Activated CD8-positive, alpha-beta T cell treated with anti-CD3 and anti-CD28 coated beads for 36 hours (primary cell): ENCODE measurements around the gene SEC16A. TPM values are rescaled to one million over a fixed set of nuclear protein-coding genes. Genes with fewer than 3 reads are reported as not detected.

ENCODE experiments used
- ATAC-seq: fragments of 200-7000 bp; cut with Tn5 transposase; one replicate; pipeline ENCODE4 v1.10.0; 2021; ENCODE audit warnings: mild to moderate bottlenecking, moderate library complexity
- CTCF ChIA-PET: fragments of 350-600 bp; sonication (Branson Sonifier 250); formaldehyde crosslinking; loops from one replicate; lab custom pipeline; 2021; ENCODE audit warnings: antibody characterized with exemption; lab: Charles Lee
- POLR2A ChIA-PET: fragments of 350-600 bp; sonication (Branson Sonifier 250); formaldehyde crosslinking; loops from one replicate; lab custom pipeline; 2021; ENCODE audit warnings: antibody characterized with exemption; lab: Charles Lee
- DNase-seq: peaks from one replicate; pipeline ENCODE4 v3.0.0-alpha.2; 2020
- H3K27ac Mint-ChIP-seq: one replicate; pipeline ENCODE4 v1.8.0; 2021; ENCODE audit warnings: mild to moderate bottlenecking, mixed read lengths
- H3K27me3 Mint-ChIP-seq: one replicate; pipeline ENCODE4 v1.8.0; 2021; ENCODE audit warnings: mixed read lengths
- H3K36me3 Mint-ChIP-seq: one replicate; pipeline ENCODE4 v1.8.0; 2021; ENCODE audit warnings: low read depth, mixed read lengths
- H3K4me1 Mint-ChIP-seq: one replicate; pipeline ENCODE4 v1.8.0; 2021; ENCODE audit warnings: low read depth, mixed read lengths
- H3K4me3 Mint-ChIP-seq: one replicate; pipeline ENCODE4 v1.8.0; 2021; ENCODE audit warnings: mild to moderate bottlenecking, moderate library complexity, mixed read lengths
- H3K9me3 Mint-ChIP-seq: one replicate; pipeline ENCODE4 v1.8.0; 2021; ENCODE audit warnings: mixed read lengths
- CTCF ChIP-seq: fragments of 200-600 bp; IDR thresholded peaks from one replicate; pipeline ENCODE4 v1.8.0; 2022; ENCODE audit warnings: antibody characterized with exemption, mild to moderate bottlenecking
- intact Hi-C: fragments of 100-400 bp; cut with micrococcal nuclease; formaldehyde crosslinking; loops from one replicate; pipeline ENCODE4 v1.10.0; 2022
- total RNA-seq, 2 experiments: library from RNA; stranded (reverse); gene quantifications; one replicate each; pipeline ENCODE4 v1.2.3, GENCODE V29; 2021

The SEC16A gene
- total RNA-seq, 2 experiments from 2014 or later: 67.9 to 69.8 TPM

- DNase-seq: no peak
- intact Hi-C loops: no loop called here
- Mint-ChIP-seq H3K36me3 (peaks cover 45% of the 10 kb centered on the region), H3K4me1 (peaks cover 18% of the 10 kb centered on the region), H3K27ac (no peak overlapping the region), H3K4me3 (no peak overlapping the region), H3K27me3 (no peaks in the 10 kb centered on the region), H3K9me3 (no peaks in the 10 kb centered on the region)
- no peak for ATAC-seq
- TF ChIP-seq CTCF: no peak
- POLR2A ChIA-PET: interaction anchor here (1.3 to 1.7 kb wide), 3 partner anchors 9 to 19 kb away, joined by 3 to 5 read pairs (median 3); no protein-coding TSS in a partner anchor
- CTCF ChIA-PET: interaction anchor here (1.3 kb wide), 1 partner anchor 10 kb away, joined by 5 read pairs; no protein-coding TSS in a partner anchor
These were observed 86.7 kb downstream of the SEC16A start for GRCh38 chr9:136396219-136396515.

GRCh38 chr9:136395345-136396218 is 87.3 kb downstream of the SEC16A start:
- H3K9me3 Mint-ChIP-seq: no peaks in the 10 kb centered on the region
- ATAC-seq (no peak), DNase-seq (no peak)
- H3K27ac Mint-ChIP-seq: no peak overlapping the region
- intact Hi-C loops: no loop called here
- H3K27me3 Mint-ChIP-seq: no peaks in the 10 kb centered on the region
- ChIA-PET CTCF (interaction anchor here (1.3 kb wide), 1 partner anchor 10 kb away, joined by 5 read pairs; no protein-coding TSS in a partner anchor), POLR2A (interaction anchor here (0.5 to 1.7 kb wide), 4 partner anchors 10 to 21 kb away, joined by 3 to 5 read pairs (median 3); no protein-coding TSS in a partner anchor)
- TF ChIP-seq CTCF: no peak
- peaks cover 43% of the 10 kb centered on the region for H3K36me3 Mint-ChIP-seq
- H3K4me1 Mint-ChIP-seq: peaks cover 15% of the 10 kb centered on the region
- H3K4me3 Mint-ChIP-seq: no peak overlapping the region

GRCh38 chr9:136395020-136395340 is 87.9 kb downstream of the SEC16A start:
- H3K36me3 Mint-ChIP-seq: peaks cover 46% of the 10 kb centered on the region
- no peak overlapping the region for H3K4me3 Mint-ChIP-seq
- TF ChIP-seq CTCF: no peak
- POLR2A ChIA-PET: no interaction called here
- CTCF ChIA-PET: no interaction called here
- H3K4me1 Mint-ChIP-seq: peaks cover 14% of the 10 kb centered on the region
- H3K27me3 Mint-ChIP-seq: no peaks in the 10 kb centered on the region
- ATAC-seq (no peak), DNase-seq (no peak)
- H3K27ac Mint-ChIP-seq: no peak overlapping the region
- no peaks in the 10 kb centered on the region for H3K9me3 Mint-ChIP-seq
- intact Hi-C loops: no loop called here

- Mint-ChIP-seq H3K4me3 (no peak overlapping the region), H3K4me1 (peaks cover 14% of the 10 kb centered on the region), H3K36me3 (peaks cover 50% of the 10 kb centered on the region), H3K27me3 (no peaks in the 10 kb centered on the region), H3K9me3 (no peaks in the 10 kb centered on the region), H3K27ac (no peak overlapping the region)
- ATAC-seq: no peak
- DNase-seq: no peak
- TF ChIP-seq CTCF: no peak
- ChIA-PET CTCF (no interaction called here), POLR2A (interaction anchor here (0.9 to 1.0 kb wide), 2 partner anchors 14 to 20 kb away, joined by 3 read pairs; no protein-coding TSS in a partner anchor)
- intact Hi-C loops: no loop called here
These were observed 88.4 kb downstream of the SEC16A start for GRCh38 chr9:136394312-136395019.

- no peaks in the 10 kb centered on the region for H3K27me3 Mint-ChIP-seq
- ChIA-PET POLR2A (interaction anchor here (0.8 to 1.0 kb wide), 2 partner anchors 15 to 37 kb away, joined by 3 read pairs; no protein-coding TSS in a partner anchor), CTCF (interaction anchor here (1.9 kb wide), 1 partner anchor 30 kb away, joined by 4 read pairs; the partner anchor contains the start of gene DNLZ)
- DNase-seq (no peak), ATAC-seq (no peak)
- no peak overlapping the region for H3K4me3 Mint-ChIP-seq
- H3K36me3 Mint-ChIP-seq: peaks cover 48% of the 10 kb centered on the region
- TF ChIP-seq CTCF: no peak
- no peaks in the 10 kb centered on the region for H3K9me3 Mint-ChIP-seq
- intact Hi-C loops: no loop called here
- peaks cover 6% of the 10 kb centered on the region for H3K4me1 Mint-ChIP-seq
- no peak overlapping the region for H3K27ac Mint-ChIP-seq
These were observed 89.3 kb downstream of the SEC16A start for GRCh38 chr9:136393531-136393930.
